ENCODE data around the gene SMARCAD1. TPM values are rescaled to one million over a fixed set of nuclear protein-coding genes. Genes with fewer than 3 reads are reported as not detected.

Gene SMARCAD1
- total RNA-seq, 4 donors from 2014 or later = 13.2 to 26.7 (median 20.8) TPM

DNA sequence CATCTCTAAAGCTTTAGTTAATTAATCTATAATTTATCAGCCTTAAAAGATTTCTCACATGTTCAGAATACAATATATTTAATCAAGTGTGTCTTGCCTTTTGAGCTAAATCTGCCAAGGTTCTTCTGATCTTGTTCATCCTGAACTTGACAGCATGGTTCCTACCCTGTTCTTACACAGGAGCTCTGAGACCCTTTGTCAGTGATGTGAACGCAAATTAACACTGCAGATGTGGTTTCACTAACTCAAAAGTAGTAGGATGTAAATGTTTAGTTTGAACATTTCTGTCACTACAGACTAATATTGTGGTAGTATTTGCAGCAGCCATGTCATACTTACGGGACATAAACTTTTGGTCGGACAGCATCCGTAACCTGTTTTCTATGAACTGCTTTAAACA is 59.4 kb downstream of the SMARCAD1 start:
- no peaks in the 10 kb centered on the region for H3K27me3 ChIP-seq
- no peaks in the 10 kb centered on the region for H3K9me3 ChIP-seq
- no peak for DNase-seq
- peaks cover 0 to 11% (median 0%) of the 10 kb centered on the region in 3 donors for H3K4me1 ChIP-seq
- H3K36me3 ChIP-seq = peaks cover 0 to 46% (median 0%) of the 10 kb centered on the region in 3 donors
- 94 to 96% methylated on average over 4 of the region's 4 CpGs for WGBS, 2 donors
- intact Hi-C loops (cut with DNase I) = no loop called here
- H3K4me3 ChIP-seq = no peak overlapping the region
- TF ChIP-seq CTCF (IDR thresholded peaks at IDR 0.05) (no peak), POLR2A (IDR thresholded peaks at IDR 0.05) (no peak)
- no peak overlapping the region for H3K27ac ChIP-seq

- intact Hi-C loops (cut with DNase I) = no loop called here
- no peak overlapping the region for H3K27ac ChIP-seq
- TF ChIP-seq POLR2A (IDR thresholded peaks at IDR 0.05) (no peak), CTCF (IDR thresholded peaks at IDR 0.05) (no peak)
- H3K36me3 ChIP-seq = peaks cover 0 to 73% (median 9%) of the 10 kb centered on the region in 3 donors
- H3K4me1 ChIP-seq = no peaks in the 10 kb centered on the region
- DNase-seq = no peak
- H3K9me3 ChIP-seq = no peaks in the 10 kb centered on the region
- WGBS, 2 donors = 87 to 95% methylated on average over 2 of the region's 2 CpGs
- no peak overlapping the region for H3K4me3 ChIP-seq
- no peaks in the 10 kb centered on the region for H3K27me3 ChIP-seq
Measured at GRCh38 chr4:94271248-94271647, 63.6 kb downstream of the SMARCAD1 start.

- 86 to 92% methylated on average over 3 of the region's 3 CpGs for WGBS, 2 donors
- Histone ChIP-seq H3K27ac (no peak overlapping the region), H3K4me1 (no peaks in the 10 kb centered on the region), H3K4me3 (no peak overlapping the region), H3K36me3 (peaks cover 9 to 91% (median 18%) of the 10 kb centered on the region in 3 donors), H3K27me3 (no peaks in the 10 kb centered on the region), H3K9me3 (no peaks in the 10 kb centered on the region)
- intact Hi-C loops (cut with DNase I) = no loop called here
- TF ChIP-seq CTCF (IDR thresholded peaks at IDR 0.05) = no peak
- TF ChIP-seq POLR2A (IDR thresholded peaks at IDR 0.05) = no peak
- DNase-seq = no peak
Measured at GRCh38 chr4:94274912-94275311, 67.2 kb downstream of the SMARCAD1 start.

GRCh38 chr4:94276204-94276603 is 68.5 kb downstream of the SMARCAD1 start:
- Histone ChIP-seq H3K4me3 (no peak overlapping the region), H3K4me1 (no peaks in the 10 kb centered on the region), H3K36me3 (peaks cover 9 to 100% (median 29%) of the 10 kb centered on the region in 3 donors), H3K9me3 (no peaks in the 10 kb centered on the region), H3K27me3 (no peaks in the 10 kb centered on the region), H3K27ac (no peak overlapping the region)
- TF ChIP-seq CTCF (IDR thresholded peaks at IDR 0.05) = no peak
- TF ChIP-seq POLR2A (IDR thresholded peaks at IDR 0.05) = no peak
- intact Hi-C loops (cut with DNase I) = no loop called here
- no peak for DNase-seq
- WGBS, 2 donors = 91 to 97% methylated on average over 7 of the region's 7 CpGs

DNA sequence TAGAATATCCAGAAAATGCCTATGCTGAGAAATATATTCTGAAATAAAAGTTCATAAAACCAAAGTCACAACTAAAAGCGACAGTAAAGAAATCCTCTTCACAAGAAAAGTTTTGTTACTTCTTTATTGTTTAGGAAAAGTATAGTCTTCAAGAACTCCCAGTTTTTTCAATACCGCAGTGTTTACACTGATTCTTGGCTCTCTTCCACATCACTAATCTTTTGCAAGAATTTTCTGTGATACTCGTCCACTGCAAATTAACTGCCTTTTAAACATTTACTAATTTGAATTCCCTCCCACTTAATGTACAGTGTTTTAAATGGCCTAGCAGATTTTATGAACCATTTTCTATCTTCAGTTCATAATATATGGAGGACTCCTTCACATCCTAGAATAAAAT is 69.9 kb downstream of the SMARCAD1 start:
- Histone ChIP-seq H3K36me3 (peaks cover 9 to 100% (median 30%) of the 10 kb centered on the region in 3 donors), H3K4me3 (no peak overlapping the region), H3K27ac (no peak overlapping the region), H3K27me3 (no peaks in the 10 kb centered on the region), H3K4me1 (no peaks in the 10 kb centered on the region), H3K9me3 (no peaks in the 10 kb centered on the region)
- WGBS, 2 donors = 65 to 69% methylated on average over 3 of the region's 3 CpGs
- no peak for TF ChIP-seq POLR2A (IDR thresholded peaks at IDR 0.05)
- no peak for TF ChIP-seq CTCF (IDR thresholded peaks at IDR 0.05)
- intact Hi-C loops (cut with DNase I) = no loop called here
- DNase-seq = no peak
